Activated T-cell treated with anti-CD3 and anti-CD28 coated beads, Interleukin-2, amount 50 U/mL, for 72 hours (primary cell): Measurements from ENCODE around the gene SDCBP2. TPM values are rescaled to one million over a fixed set of nuclear protein-coding genes. Genes with fewer than 3 reads are reported as not detected.

Experiments
- ATAC-seq, 2 donors: fragments of 150-1000 bp; cut with Tn5 transposase; replicated peaks in 1 of 2; 2 replicates each; pipeline ENCODE4 v1.10.0; 2021; ENCODE audit warnings: moderate library complexity in 2 of 2, mild to moderate bottlenecking in 1 of 2
- DNase-seq, 2 donors: peaks; one replicate each; pipeline ENCODE4 v3.0.0; 2021 to 2022; ENCODE audit warnings: mixed read lengths in 1 of 2
- H3K27ac Mint-ChIP-seq: one replicate; pipeline ENCODE4 v1.8.0; 2022; ENCODE audit warnings: mild to moderate bottlenecking, moderate library complexity, mixed read lengths
- H3K27me3 Mint-ChIP-seq: one replicate; pipeline ENCODE4 v1.8.0; 2022; ENCODE audit warnings: low read depth, mixed read lengths
- H3K36me3 Mint-ChIP-seq, 2 donors: one replicate each; pipeline ENCODE4 v1.8.0; 2022; ENCODE audit warnings: mixed read lengths in 2 of 2, mild to moderate bottlenecking in 1 of 2; ENCODE audit not compliant: insufficient read depth in 2 of 2
- H3K4me1 Mint-ChIP-seq: one replicate; pipeline ENCODE4 v1.8.0; 2022; ENCODE audit warnings: low read depth, mixed read lengths
- H3K4me3 Mint-ChIP-seq, 2 donors: one replicate each; pipeline ENCODE4 v1.8.0; 2022; ENCODE audit warnings: mild to moderate bottlenecking in 2 of 2, mixed read lengths in 2 of 2, moderate library complexity in 2 of 2
- H3K9me3 Mint-ChIP-seq, 2 donors: one replicate each; pipeline ENCODE4 v1.8.0; 2022; ENCODE audit warnings: mixed read lengths in 2 of 2
- total RNA-seq, 2 donors: library from RNA; stranded (reverse); gene quantifications; one replicate each; pipeline ENCODE4 v1.2.3, GENCODE V29; 2022

The SDCBP2 gene
- total RNA-seq, 2 donors from 2014 or later: 11.0 to 11.5 TPM

GRCh38 chr20:1371202-1371782 is 42.4 kb upstream of the SDCBP2 start:
- Mint-ChIP-seq H3K27me3 (no peaks in the 10 kb centered on the region), H3K9me3 (no peaks in the 10 kb centered on the region), H3K27ac (peak overlapping the region; percentile 88), H3K36me3 (peaks cover 7 to 50% of the 10 kb centered on the region in 2 donors), H3K4me3 (no peak overlapping the region), H3K4me1 (peaks cover 51% of the 10 kb centered on the region)
- DNase-seq: no peak
- ATAC-seq: no peak

GRCh38 chr20:1370548-1371110 is 41.7 kb upstream of the SDCBP2 start:
- Mint-ChIP-seq H3K27me3 (no peaks in the 10 kb centered on the region), H3K4me3 (no peak overlapping the region), H3K36me3 (peaks cover 7 to 46% of the 10 kb centered on the region in 2 donors), H3K4me1 (peaks cover 45% of the 10 kb centered on the region), H3K9me3 (no peaks in the 10 kb centered on the region), H3K27ac (no peak overlapping the region)
- ATAC-seq (peak in 1 of 2 donors; percentile 21), DNase-seq (no peak)

GRCh38 chr20:1369970-1370369 is 41.0 kb upstream of the SDCBP2 start:
- H3K4me1 Mint-ChIP-seq: peaks cover 46% of the 10 kb centered on the region
- ATAC-seq (no peak), DNase-seq (no peak)
- peaks cover 5 to 46% of the 10 kb centered on the region in 2 donors for H3K36me3 Mint-ChIP-seq
- H3K27me3 Mint-ChIP-seq: no peaks in the 10 kb centered on the region
- no peak overlapping the region for H3K4me3 Mint-ChIP-seq
- no peaks in the 10 kb centered on the region for H3K9me3 Mint-ChIP-seq
- H3K27ac Mint-ChIP-seq: peak overlapping the region; percentile 85

- Mint-ChIP-seq H3K4me1 (peaks cover 51% of the 10 kb centered on the region), H3K9me3 (no peaks in the 10 kb centered on the region), H3K4me3 (no peak overlapping the region), H3K27ac (no peak overlapping the region), H3K27me3 (no peaks in the 10 kb centered on the region), H3K36me3 (peaks cover 7 to 47% of the 10 kb centered on the region in 2 donors)
- no peak for ATAC-seq
- DNase-seq: no peak
Measured at GRCh38 chr20:1368448-1369199, 39.7 kb upstream of the SDCBP2 start.

GRCh38 chr20:1367479-1367878 is 38.5 kb upstream of the SDCBP2 start:
- no peak for DNase-seq
- no peaks in the 10 kb centered on the region for H3K27me3 Mint-ChIP-seq
- no peak for ATAC-seq
- peaks cover 6 to 40% of the 10 kb centered on the region in 2 donors for H3K36me3 Mint-ChIP-seq
- H3K4me1 Mint-ChIP-seq: peaks cover 60% of the 10 kb centered on the region
- no peaks in the 10 kb centered on the region for H3K9me3 Mint-ChIP-seq
- no peak overlapping the region for H3K27ac Mint-ChIP-seq
- H3K4me3 Mint-ChIP-seq: no peak overlapping the region

GRCh38 chr20:1364106-1364505 is 35.2 kb upstream of the SDCBP2 start:
- peaks cover 16 to 43% of the 10 kb centered on the region in 2 donors for H3K36me3 Mint-ChIP-seq
- peak overlapping the region; percentile 50 to 60 for H3K4me3 Mint-ChIP-seq
- no peaks in the 10 kb centered on the region for H3K27me3 Mint-ChIP-seq
- peak in 1 of 2 donors; percentile 9 for DNase-seq
- peak; percentile 13 to 43 for ATAC-seq
- no peaks in the 10 kb centered on the region for H3K9me3 Mint-ChIP-seq
- peak overlapping the region; percentile 55 for H3K27ac Mint-ChIP-seq
- peaks cover 76% of the 10 kb centered on the region for H3K4me1 Mint-ChIP-seq

GRCh38 chr20:1363522-1363921 is 34.6 kb upstream of the SDCBP2 start:
- H3K36me3 Mint-ChIP-seq: peaks cover 16 to 39% of the 10 kb centered on the region in 2 donors
- peak in 1 of 2 donors; percentile 5 for ATAC-seq

GRCh38 chr20:1362484-1362883 is 33.5 kb upstream of the SDCBP2 start:
- Mint-ChIP-seq H3K27me3 (no peaks in the 10 kb centered on the region), H3K4me3 (no peak overlapping the region), H3K27ac (peak overlapping the region; percentile 27), H3K36me3 (peaks cover 18 to 34% of the 10 kb centered on the region in 2 donors), H3K4me1 (peaks cover 82% of the 10 kb centered on the region), H3K9me3 (no peaks in the 10 kb centered on the region)
- DNase-seq (peak; percentile 19 to 59), ATAC-seq (peak in 1 of 2 donors; percentile 49)

More at GRCh38 chr20:1363522-1363921, 34.6 kb upstream of the SDCBP2 start:
- Mint-ChIP-seq H3K27ac (peak overlapping the region; percentile 55), H3K4me3 (peak overlapping the region; percentile 50 to 60), H3K4me1 (peaks cover 76% of the 10 kb centered on the region), H3K27me3 (no peaks in the 10 kb centered on the region), H3K9me3 (no peaks in the 10 kb centered on the region)
- DNase-seq: no peak

GRCh38 chr20:1360094-1360846 is 31.3 kb upstream of the SDCBP2 start:
- Mint-ChIP-seq H3K27ac (peak overlapping the region; percentile 95), H3K27me3 (no peaks in the 10 kb centered on the region), H3K4me3 (peak overlapping the region; percentile 15 to 77), H3K4me1 (peaks cover 81% of the 10 kb centered on the region), H3K36me3 (peaks cover 17 to 32% of the 10 kb centered on the region in 2 donors), H3K9me3 (no peaks in the 10 kb centered on the region)
- no peak for DNase-seq
- peak; percentile 45 for ATAC-seq

GRCh38 chr20:1357921-1358671 is 29.2 kb upstream of the SDCBP2 start:
- peak; percentile 92 for ATAC-seq
- Mint-ChIP-seq H3K9me3 (peaks cover 0 to 1% of the 10 kb centered on the region in 2 donors), H3K4me3 (peak overlapping the region; percentile 73 to 86), H3K36me3 (peaks cover 21 to 36% of the 10 kb centered on the region in 2 donors), H3K27ac (peak overlapping the region; percentile 83), H3K27me3 (no peaks in the 10 kb centered on the region), H3K4me1 (peaks cover 60% of the 10 kb centered on the region)
- DNase-seq: peak; percentile 56 to 61

- peak overlapping the region; percentile 76 for H3K27ac Mint-ChIP-seq
- no peak for ATAC-seq
- H3K36me3 Mint-ChIP-seq: peaks cover 22 to 53% of the 10 kb centered on the region in 2 donors
- no peak for DNase-seq
- peaks cover 18% of the 10 kb centered on the region for H3K4me1 Mint-ChIP-seq
- no peaks in the 10 kb centered on the region for H3K27me3 Mint-ChIP-seq
- peaks cover 4 to 5% of the 10 kb centered on the region in 2 donors for H3K9me3 Mint-ChIP-seq
- no peak overlapping the region for H3K4me3 Mint-ChIP-seq
Measured at GRCh38 chr20:1353956-1354355, 25.0 kb upstream of the SDCBP2 start.

GRCh38 chr20:1346315-1346969 is 17.5 kb upstream of the SDCBP2 start:
- Mint-ChIP-seq H3K4me1 (peaks cover 18% of the 10 kb centered on the region), H3K36me3 (peaks cover 15 to 26% of the 10 kb centered on the region in 2 donors), H3K9me3 (peaks cover 6 to 8% of the 10 kb centered on the region in 2 donors), H3K4me3 (peak overlapping the region; percentile 46 to 69), H3K27me3 (no peaks in the 10 kb centered on the region), H3K27ac (peak overlapping the region; percentile 65)
- ATAC-seq (no peak), DNase-seq (no peak)
